SK-MEL-5 (cell line): ENCODE results near the gene OR8D2. TPM values are rescaled to one million over a fixed set of nuclear protein-coding genes. Genes with fewer than 3 reads are reported as not detected.

Source experiments
- DNase-seq: peaks from one replicate; pipeline ENCODE4 v3.0.0-alpha.2; 2016; ENCODE audit warnings: low read depth, low spot score
- in situ Hi-C: cut with HindIII; loops from 2 replicates; pipeline ENCODE4 v1.10.0; 2016; ENCODE audit warnings: low sequenced_read_pairs, high pct_unique_total_duplicates, low pct_unique_long_range_greater_than_20kb
- polyA plus RNA-seq, 2 experiments: library from polyadenylated mRNA; depleted of rRNA; stranded (reverse); fragments of >200 nt; gene quantifications; 2 replicates each; pipeline ENCODE4 v1.2.3, GENCODE V29; 2015
- total RNA-seq: library from RNA; depleted of rRNA; stranded (reverse); fragments of >200 nt; shearing (Covaris generic); gene quantifications from 2 replicates; pipeline ENCODE4 v1.2.3, GENCODE V29; 2014; rRNA removed

The OR8D2 gene
- not detected in 2 replicates for total RNA-seq
- not detected in 2 replicates for polyA plus RNA-seq (2015; cell fraction: cytosol; rRNA removed)
- not detected in 2 replicates for polyA plus RNA-seq (2015; cell fraction: nucleus; rRNA removed)

GRCh38 chr11:124320097-124320496 is at the start of gene OR8D2:
Gene OR8D2 (minus strand): TSS chr11:124320197. CDS start chr11:124320197, 0 bp downstream.
- in situ Hi-C loops: no loop called here
- no peak for DNase-seq

- in situ Hi-C loops: no loop called here
- no peak for DNase-seq
These were observed 39.6 kb upstream of the OR8D2 start for GRCh38 chr11:124359566-124359965.

GRCh38 chr11:124346311-124346955 is 26.4 kb upstream of the OR8D2 start:
- DNase-seq: no peak
- in situ Hi-C loops: no loop called here

GRCh38 chr11:124344346-124344745 is 24.3 kb upstream of the OR8D2 start:
- in situ Hi-C loops: no loop called here
- DNase-seq: no peak

- in situ Hi-C loops: no loop called here
- no peak for DNase-seq
These were observed 20.1 kb upstream of the OR8D2 start for GRCh38 chr11:124340142-124340447.

- DNase-seq: no peak
- in situ Hi-C loops: no loop called here
These were observed 19.6 kb upstream of the OR8D2 start for GRCh38 chr11:124339396-124340141.

- in situ Hi-C loops: no loop called here
These were observed 11.9 kb upstream of the OR8D2 start for GRCh38 chr11:124331873-124332272.

GRCh38 chr11:124329787-124330478 is 9.9 kb upstream of the OR8D2 start:
- peak; percentile 2 for DNase-seq
- in situ Hi-C loops: no loop called here

More at GRCh38 chr11:124331873-124332272, 11.9 kb upstream of the OR8D2 start:
- DNase-seq: no peak

GRCh38 chr11:124327775-124328174 is 7.8 kb upstream of the OR8D2 start:
- in situ Hi-C loops: no loop called here
- no peak for DNase-seq

GRCh38 chr11:124322356-124322755 is 2.4 kb upstream of the OR8D2 start:
- DNase-seq: no peak
- in situ Hi-C loops: no loop called here

GRCh38 chr11:124315052-124315451 is 4.9 kb downstream of the OR8D2 start:
- in situ Hi-C loops: no loop called here
- no peak for DNase-seq

- in situ Hi-C loops: no loop called here
- DNase-seq: no peak
These were observed 6.1 kb downstream of the OR8D2 start, which contains the start of gene OR8D1 for GRCh38 chr11:124313849-124314248. Gene OR8D1 (minus strand): TSS chr11:124313949. CDS start chr11:124310766, 3,183 bp downstream.

GRCh38 chr11:124313131-124313530 is 6.9 kb downstream of the OR8D2 start:
- in situ Hi-C loops: no loop called here

GRCh38 chr11:124311670-124312069 is 8.3 kb downstream of the OR8D2 start:
- in situ Hi-C loops: no loop called here

More at GRCh38 chr11:124313131-124313530, 6.9 kb downstream of the OR8D2 start:
- DNase-seq: no peak

GRCh38 chr11:124311269-124311668 is 8.7 kb downstream of the OR8D2 start:
- in situ Hi-C loops: no loop called here
- no peak for DNase-seq

More at GRCh38 chr11:124311670-124312069, 8.3 kb downstream of the OR8D2 start:
- DNase-seq: no peak

- no peak for DNase-seq
These were observed 9.3 kb downstream of the OR8D2 start for GRCh38 chr11:124310721-124311120.

GRCh38 chr11:124307093-124307492 is 12.9 kb downstream of the OR8D2 start:
- DNase-seq: no peak
- in situ Hi-C loops: no loop called here

More at GRCh38 chr11:124310721-124311120, 9.3 kb downstream of the OR8D2 start:
- in situ Hi-C loops: no loop called here
